PC-3 (cell line): ENCODE data around the gene NANS. TPM values are rescaled to one million over a fixed set of nuclear protein-coding genes. Genes with fewer than 3 reads are reported as not detected.

Experiments
- ATAC-seq: fragments of 200-7000 bp; cut with Tn5 transposase; 2 replicates; pipeline ENCODE4 v1.9.1; 2020; ENCODE audit warnings: mild to moderate bottlenecking, moderate library complexity
- BruUV-seq: library from RNA; stranded (reverse); fragments of 400-500 nt; replicated peaks from 2 replicates; lab custom pipeline; 2021; lab: Mats Ljungman, UMichigan
- CTCF ChIA-PET: fragments of 300-600 bp; sonication (Branson Sonifier 250); formaldehyde crosslinking; loops from one replicate; lab custom pipeline; 2022; ENCODE audit warnings: antibody characterized with exemption; lab: Charles Lee
- POLR2A ChIA-PET: fragments of 300-600 bp; sonication (Branson Sonifier 250); formaldehyde crosslinking; loops from one replicate; lab custom pipeline; 2022; ENCODE audit warnings: antibody characterized with exemption; ENCODE audit not compliant: unreplicated experiment; lab: Charles Lee
- DNase-seq: peaks from one replicate; pipeline ENCODE4 v3.0.0-alpha.2; 2015
- H2AFZ ChIP-seq: fragments of 300-600 bp; sonication (generic); 2 replicates; pipeline ENCODE4 v1.6.0; 2016; ENCODE audit warnings: antibody characterized with exemption, low read length
- H3F3A ChIP-seq: fragments of 300-600 bp; sonication (generic); one replicate; pipeline ENCODE4 v1.6.0; 2017; ENCODE audit warnings: antibody characterized with exemption, low read length, control low read depth, mild to moderate bottlenecking; ENCODE audit not compliant: unreplicated experiment
- H3K27ac ChIP-seq: fragments of 300-600 bp; sonication (generic); 2 replicates; pipeline ENCODE4 v1.5.1; 2016; ENCODE audit warnings: mild to moderate bottlenecking, low read length
- H3K27me3 ChIP-seq: fragments of 300-600 bp; sonication (generic); 2 replicates; pipeline ENCODE4 v1.6.1; 2016; ENCODE audit warnings: low read length, mixed read lengths
- H3K36me3 ChIP-seq: fragments of 300-600 bp; sonication (generic); 2 replicates; pipeline ENCODE4 v1.6.1; 2016; ENCODE audit warnings: low read depth, mixed run types, low read length, mixed read lengths
- H3K4me1 ChIP-seq: fragments of 300-600 bp; sonication (generic); 2 replicates; pipeline ENCODE4 v1.5.1; 2016; ENCODE audit warnings: low read length; ENCODE audit not compliant: insufficient read depth
- H3K4me2 ChIP-seq: fragments of 300-600 bp; sonication (generic); 2 replicates; pipeline ENCODE4 v1.6.0; 2016; ENCODE audit warnings: low read length
- H3K4me3 ChIP-seq: fragments of 300-600 bp; sonication (generic); 2 replicates; pipeline ENCODE4 v1.5.1; 2016; ENCODE audit warnings: mild to moderate bottlenecking, low read length, mixed read lengths
- H3K79me2 ChIP-seq: fragments of 300-600 bp; sonication (generic); 2 replicates; pipeline ENCODE4 v1.6.1; 2017; ENCODE audit warnings: low read length, mixed read lengths
- H3K9ac ChIP-seq: fragments of 300-600 bp; sonication (generic); 2 replicates; pipeline ENCODE4 v1.6.0; 2016; ENCODE audit warnings: mild to moderate bottlenecking, low read length
- H3K9me2 ChIP-seq: fragments of 300-600 bp; sonication (generic); replicated peaks from 2 replicates; pipeline ENCODE4 v1.6.1; 2016; ENCODE audit warnings: mixed run types, low read length, mixed read lengths
- H3K9me3 ChIP-seq: fragments of 300-600 bp; sonication (generic); 2 replicates; pipeline ENCODE4 v1.6.1; 2016; ENCODE audit warnings: low read length, mixed read lengths
- H4K20me1 ChIP-seq: fragments of 300-600 bp; sonication (generic); 2 replicates; pipeline ENCODE4 v1.6.1; 2016; ENCODE audit warnings: low read length, mixed read lengths
- CTCF ChIP-seq: fragments of 300-600 bp; sonication (generic); conservative IDR thresholded peaks from 2 replicates; pipeline ENCODE4 v1.5.1; 2017; ENCODE audit warnings: antibody characterized with exemption, low read depth, mild to moderate bottlenecking, low read length
- EZH2 ChIP-seq: fragments of 300-600 bp; sonication (generic); IDR thresholded peaks from one replicate; pipeline ENCODE4 v1.6.1; 2017; ENCODE audit warnings: antibody characterized with exemption, mild to moderate bottlenecking, low read length; ENCODE audit not compliant: unreplicated experiment
- EZH2phosphoT487 ChIP-seq: fragments of 300-600 bp; sonication (generic); IDR thresholded peaks from 2 replicates; pipeline ENCODE4 v1.6.1; 2018; ENCODE audit warnings: mild to moderate bottlenecking, antibody characterized with exemption, low read length, borderline replicate concordance
- intact Hi-C: fragments of 100-400 bp; cut with micrococcal nuclease; formaldehyde crosslinking; loops from 2 replicates; pipeline ENCODE4 v1.9.0; 2023
- total RNA-seq: library from RNA; depleted of rRNA; stranded (reverse); fragments of >200 nt; gene quantifications from 2 replicates; pipeline ENCODE4 v1.2.3, GENCODE V29; 2014

Gene NANS
- total RNA-seq, 1 experiment from 2014 or later, result 93.0 TPM

DNA sequence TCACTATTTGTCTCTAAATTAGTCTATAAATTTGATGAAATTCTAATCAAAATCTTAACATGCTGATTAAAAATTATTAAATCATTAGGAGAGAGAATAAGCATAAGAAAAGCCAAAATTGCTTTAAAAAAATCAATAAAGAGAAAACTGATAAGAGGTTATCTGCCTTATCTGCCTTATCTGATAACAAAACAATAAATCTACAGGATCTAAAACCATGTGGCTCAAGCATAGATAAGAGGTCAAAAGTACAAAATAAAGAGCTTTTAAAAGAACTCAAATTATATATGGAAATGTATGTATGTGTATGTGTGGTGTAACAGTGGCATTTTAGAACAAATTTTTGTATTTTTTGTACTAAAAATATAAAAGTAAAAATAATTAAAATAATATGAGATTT is 43.9 kb downstream of the NANS start:
- CTCF ChIA-PET, result no interaction called here
- no TSS peak for BruUV-seq
- Histone ChIP-seq H2AFZ (no peak overlapping the region), H3K9me2 (no peaks in the 10 kb centered on the region), H3K27ac (no peak overlapping the region), H3K36me3 (no peaks in the 10 kb centered on the region), H3K4me1 (no peaks in the 10 kb centered on the region), H4K20me1 (no peaks in the 10 kb centered on the region), H3K27me3 (no peaks in the 10 kb centered on the region), H3F3A (no peaks in the 10 kb centered on the region), H3K4me2 (no peak overlapping the region), H3K9me3 (no peaks in the 10 kb centered on the region), H3K79me2 (no peaks in the 10 kb centered on the region), H3K9ac (no peak overlapping the region), H3K4me3 (no peak overlapping the region)
- TF ChIP-seq EZH2phosphoT487 (no peak), EZH2 (no peak)
- intact Hi-C loops, result no loop called here
- ATAC-seq (no peak), DNase-seq (no peak)
- POLR2A ChIA-PET, result no interaction called here

DNA sequence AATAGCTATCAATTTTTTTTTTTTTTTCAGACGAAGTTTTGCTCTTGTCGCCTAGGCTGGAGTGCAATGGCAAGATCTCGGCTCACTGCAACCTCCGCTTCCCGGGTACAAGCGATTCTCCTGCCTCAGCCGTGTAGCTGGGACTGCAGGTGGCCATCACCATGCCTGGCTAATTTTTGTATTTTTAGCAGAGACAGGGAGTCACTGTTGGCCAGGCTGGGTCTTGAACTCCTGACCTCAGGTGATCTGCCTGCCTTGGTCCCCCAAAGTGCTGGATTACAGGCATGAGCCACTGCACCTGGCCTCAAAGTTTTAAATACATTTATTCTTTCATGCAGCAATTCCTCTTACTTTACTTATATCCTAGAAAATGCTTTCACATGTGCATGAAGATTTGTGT is 44.9 kb downstream of the NANS start:
- H2AFZ ChIP-seq, result no peak overlapping the region
- peaks cover 9% of the 10 kb centered on the region for H3K36me3 ChIP-seq
- peaks cover 4% of the 10 kb centered on the region; the same call in 1 of the 2 replicates for H3K9me3 ChIP-seq
- H3K9me2 ChIP-seq, result no peaks in the 10 kb centered on the region
- ATAC-seq, result no peak
- no peaks in the 10 kb centered on the region for H3K79me2 ChIP-seq
- H3K4me3 ChIP-seq, result no peak overlapping the region
- H4K20me1 ChIP-seq, result no peaks in the 10 kb centered on the region
- H3F3A ChIP-seq, result no peaks in the 10 kb centered on the region
- ChIA-PET CTCF (no interaction called here), POLR2A (no interaction called here)
- no TSS peak for BruUV-seq
- no peak overlapping the region for H3K4me2 ChIP-seq
- TF ChIP-seq EZH2, result no peak
- TF ChIP-seq EZH2phosphoT487, result no peak
- no peak for TF ChIP-seq CTCF
- no peak overlapping the region for H3K27ac ChIP-seq
- DNase-seq, result no peak
- H3K9ac ChIP-seq, result no peak overlapping the region
- H3K27me3 ChIP-seq, result no peaks in the 10 kb centered on the region
- H3K4me1 ChIP-seq, result no peaks in the 10 kb centered on the region
- intact Hi-C loops, result no loop called here

- Histone ChIP-seq H3K79me2 (no peaks in the 10 kb centered on the region), H3K9me2 (no peaks in the 10 kb centered on the region), H4K20me1 (no peaks in the 10 kb centered on the region), H3K27me3 (no peaks in the 10 kb centered on the region), H3K4me2 (no peak overlapping the region), H2AFZ (no peak overlapping the region), H3K9me3 (peaks cover 8% of the 10 kb centered on the region; the same call in 1 of the 2 replicates), H3K9ac (no peak overlapping the region), H3K36me3 (peaks cover 13% of the 10 kb centered on the region), H3F3A (no peaks in the 10 kb centered on the region), H3K27ac (no peak overlapping the region), H3K4me3 (no peak overlapping the region), H3K4me1 (no peaks in the 10 kb centered on the region)
- no peak for ATAC-seq
- BruUV-seq, result no TSS peak
- ChIA-PET CTCF (no interaction called here), POLR2A (interaction anchor here (0.6 kb wide), 1 partner anchor 15 kb away, joined by 11 read pairs; no protein-coding TSS in a partner anchor)
- intact Hi-C loops, result no loop called here
- DNase-seq, result no peak
- TF ChIP-seq EZH2phosphoT487, result no peak
- TF ChIP-seq EZH2, result no peak
- no peak for TF ChIP-seq CTCF
Observed at GRCh38 chr9:98101868-98102273, 45.3 kb downstream of the NANS start.
